SKM-1 treated with dmso at 0.1 percent for 144 hours (cell line): ENCODE data around the gene ZSCAN12.

Experiments
- DNase-seq: peaks from one replicate; lab custom pipeline; 2025; ENCODE audit not compliant: unreplicated experiment; lab: John Stamatoyannopoulos, UW

ZSCAN12 gene

DNA sequence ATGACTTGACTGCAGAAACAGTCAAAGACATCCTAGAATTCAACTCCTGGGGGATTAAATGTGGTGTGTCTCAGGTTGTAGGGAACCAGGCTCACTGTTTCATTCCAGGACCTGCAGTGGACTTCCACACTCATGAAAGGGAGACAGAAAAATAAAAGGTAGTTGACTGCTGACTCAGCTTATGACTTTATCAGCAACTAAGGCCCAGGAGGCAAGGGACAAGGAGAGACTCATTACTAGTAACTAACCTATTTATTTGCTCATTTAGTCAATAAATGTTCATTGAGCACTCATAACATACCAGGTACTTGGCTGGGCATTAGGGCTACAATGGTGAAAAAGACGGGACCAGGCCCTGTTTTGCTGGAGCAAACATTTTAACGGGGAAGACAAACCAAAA, 66.5 kb downstream of the ZSCAN12 start:
- DNase-seq, result no peak

GRCh38 chr6:28330041-28330440, 69.5 kb downstream of the ZSCAN12 start:
- DNase-seq, result no peak
